GM12891 (cell line): ENCODE results near the gene GAN.

Experiments
- POLR2A ChIP-seq: IDR thresholded peaks from 2 replicates; pipeline ENCODE4 v1.6.1; 2011; ENCODE audit warnings: low read depth, low read length, control low read depth
- POU2F2 ChIP-seq: IDR thresholded peaks from 2 replicates; pipeline ENCODE4 v1.6.1; 2011; ENCODE audit warnings: low read depth, mild to moderate bottlenecking, control low read depth, low read length, moderate library complexity
- TAF1 ChIP-seq: IDR thresholded peaks from 2 replicates; pipeline ENCODE4 v1.6.1; 2011; ENCODE audit warnings: low read depth, low read length, control low read depth

- TF ChIP-seq POU2F2 (no peak), POLR2A (no peak), TAF1 (no peak)
Observed at GRCh38 chr16:81286190-81286589, 28.6 kb upstream of the GAN start.
